ACC112 (cell line): Measurements from ENCODE around the gene CAMK2A.

ENCODE experiments used
- H2AFZ ChIP-seq: fragments of 200-600 bp; sonication (generic); one replicate; pipeline ENCODE4 v1.6.0; 2017; ENCODE audit warnings: antibody characterized with exemption, low read length; ENCODE audit not compliant: unreplicated experiment
- H3K27ac ChIP-seq: fragments of 200-600 bp; sonication (generic); 2 replicates; pipeline ENCODE4 v1.5.1; 2014; ENCODE audit warnings: low read depth, mild to moderate bottlenecking, antibody characterized with exemption, low read length, moderate library complexity
- H3K27me3 ChIP-seq: fragments of 200-600 bp; sonication (generic); 2 replicates; pipeline ENCODE4 v1.6.1; 2014; ENCODE audit warnings: mild to moderate bottlenecking, antibody characterized with exemption, low read length, moderate library complexity, mixed read lengths; ENCODE audit not compliant: insufficient read depth
- H3K36me3 ChIP-seq: fragments of 200-600 bp; sonication (generic); 2 replicates; pipeline ENCODE4 v1.6.1; 2016; ENCODE audit warnings: mild to moderate bottlenecking, antibody characterized with exemption, low read length, moderate library complexity, mixed read lengths; ENCODE audit not compliant: insufficient read depth
- H3K4me1 ChIP-seq: fragments of 200-600 bp; sonication (generic); one replicate; pipeline ENCODE4 v1.6.1; 2016; ENCODE audit warnings: low read length, mixed read lengths; ENCODE audit not compliant: insufficient read depth, unreplicated experiment, control insufficient read depth
- H3K4me3 ChIP-seq: fragments of 200-600 bp; sonication (generic); 2 replicates; pipeline ENCODE4 v1.5.1; 2014; ENCODE audit warnings: mild to moderate bottlenecking, low read depth, low read length
- H3K79me2 ChIP-seq: fragments of 200-600 bp; sonication (generic); one replicate; pipeline ENCODE4 v1.6.0; 2016; ENCODE audit warnings: low read length; ENCODE audit not compliant: control insufficient read depth, unreplicated experiment, insufficient read depth

CAMK2A gene

GRCh38 chr5:150299571-150300327, 10.2 kb upstream of the CAMK2A start:
- H3K36me3 ChIP-seq = no peaks in the 10 kb centered on the region
- H3K4me1 ChIP-seq = peaks cover 35% of the 10 kb centered on the region
- H3K79me2 ChIP-seq = no peaks in the 10 kb centered on the region
- no peak overlapping the region for H3K4me3 ChIP-seq
- peak overlapping the region; percentile 88 for H3K27ac ChIP-seq
- H2AFZ ChIP-seq = peak overlapping the region; percentile 11
- H3K27me3 ChIP-seq = no peaks in the 10 kb centered on the region

- no peak overlapping the region for H3K4me3 ChIP-seq
- H2AFZ ChIP-seq = no peak overlapping the region
- peaks cover 39% of the 10 kb centered on the region for H3K4me1 ChIP-seq
These were observed 9.3 kb upstream of the CAMK2A start for GRCh38 chr5:150298701-150299451.

GRCh38 chr5:150297934-150298595, 8.5 kb upstream of the CAMK2A start:
- no peaks in the 10 kb centered on the region for H3K36me3 ChIP-seq
- no peaks in the 10 kb centered on the region for H3K79me2 ChIP-seq
- H3K27me3 ChIP-seq = no peaks in the 10 kb centered on the region
- no peak overlapping the region for H2AFZ ChIP-seq
- H3K27ac ChIP-seq = peak overlapping the region; percentile 88; the same call in 1 of the 2 replicates
- H3K4me3 ChIP-seq = no peak overlapping the region
- peaks cover 39% of the 10 kb centered on the region for H3K4me1 ChIP-seq

More at GRCh38 chr5:150298701-150299451, 9.3 kb upstream of the CAMK2A start:
- H3K36me3 ChIP-seq = no peaks in the 10 kb centered on the region
- H3K27me3 ChIP-seq = no peaks in the 10 kb centered on the region
- no peaks in the 10 kb centered on the region for H3K79me2 ChIP-seq
- H3K27ac ChIP-seq = peak overlapping the region; percentile 88

- H3K4me1 ChIP-seq = peaks cover 39% of the 10 kb centered on the region
These were observed 7.8 kb upstream of the CAMK2A start for GRCh38 chr5:150297236-150297890.

GRCh38 chr5:150296496-150296895, 6.9 kb upstream of the CAMK2A start:
- peaks cover 39% of the 10 kb centered on the region for H3K4me1 ChIP-seq
- H2AFZ ChIP-seq = no peak overlapping the region
- no peaks in the 10 kb centered on the region for H3K36me3 ChIP-seq
- no peak overlapping the region for H3K4me3 ChIP-seq
- no peaks in the 10 kb centered on the region for H3K27me3 ChIP-seq
- H3K27ac ChIP-seq = no peak overlapping the region
- H3K79me2 ChIP-seq = no peaks in the 10 kb centered on the region

More at GRCh38 chr5:150297236-150297890, 7.8 kb upstream of the CAMK2A start:
- Histone ChIP-seq H3K27ac (no peak overlapping the region), H3K4me3 (no peak overlapping the region), H3K36me3 (no peaks in the 10 kb centered on the region), H2AFZ (no peak overlapping the region), H3K79me2 (no peaks in the 10 kb centered on the region), H3K27me3 (no peaks in the 10 kb centered on the region)

GRCh38 chr5:150295741-150296486, 6.3 kb upstream of the CAMK2A start:
- H3K27ac ChIP-seq = peak overlapping the region; percentile 6; the same call in 1 of the 2 replicates
- H2AFZ ChIP-seq = no peak overlapping the region
- peaks cover 36% of the 10 kb centered on the region for H3K4me1 ChIP-seq

GRCh38 chr5:150295172-150295634, 5.6 kb upstream of the CAMK2A start:
- Histone ChIP-seq H3K27ac (peak overlapping the region; percentile 6; the same call in 1 of the 2 replicates), H3K79me2 (no peaks in the 10 kb centered on the region), H2AFZ (no peak overlapping the region), H3K36me3 (no peaks in the 10 kb centered on the region), H3K27me3 (no peaks in the 10 kb centered on the region), H3K4me1 (peaks cover 30% of the 10 kb centered on the region), H3K4me3 (no peak overlapping the region)

More at GRCh38 chr5:150295741-150296486, 6.3 kb upstream of the CAMK2A start:
- no peaks in the 10 kb centered on the region for H3K79me2 ChIP-seq
- H3K36me3 ChIP-seq = no peaks in the 10 kb centered on the region
- no peak overlapping the region for H3K4me3 ChIP-seq
- no peaks in the 10 kb centered on the region for H3K27me3 ChIP-seq

GRCh38 chr5:150294551-150295071, 5.0 kb upstream of the CAMK2A start:
- Histone ChIP-seq H3K27me3 (no peaks in the 10 kb centered on the region), H2AFZ (no peak overlapping the region), H3K36me3 (no peaks in the 10 kb centered on the region), H3K4me3 (no peak overlapping the region), H3K79me2 (no peaks in the 10 kb centered on the region), H3K4me1 (peaks cover 24% of the 10 kb centered on the region), H3K27ac (no peak overlapping the region)

- no peaks in the 10 kb centered on the region for H3K79me2 ChIP-seq
- no peak overlapping the region for H2AFZ ChIP-seq
- H3K27ac ChIP-seq = no peak overlapping the region
- no peak overlapping the region for H3K4me3 ChIP-seq
- H3K36me3 ChIP-seq = no peaks in the 10 kb centered on the region
- no peaks in the 10 kb centered on the region for H3K27me3 ChIP-seq
- H3K4me1 ChIP-seq = peaks cover 14% of the 10 kb centered on the region
These were observed 3.7 kb upstream of the CAMK2A start for GRCh38 chr5:150293091-150293941.
